Breast epithelium (tissue), 3 donors: ENCODE results near the gene ANXA9.

Experiments used
- POLR2A ChIP-seq: fragments of 450-650 bp; IDR thresholded peaks from one replicate; pipeline ENCODE4 v1.6.1; 2016; ENCODE audit warnings: antibody characterized with exemption, mild to moderate bottlenecking, moderate library complexity
- POLR2AphosphoS5 ChIP-seq, 3 donors: sonication (generic); formaldehyde crosslinking; IDR thresholded peaks; one replicate each; pipeline ENCODE4 v1.6.1; 2017; ENCODE audit warnings: antibody characterized with exemption in 3 of 3
- TF ChIP-seq, protein P1 (sequence below), 3 donors: fragments of 450-650 bp; IDR thresholded peaks; one replicate each; pipeline ENCODE4 v1.5.1; 2016 to 2017; ENCODE audit warnings: antibody characterized with exemption in 3 of 3, mild to moderate bottlenecking in 3 of 3, moderate library complexity in 3 of 3

DNA sequence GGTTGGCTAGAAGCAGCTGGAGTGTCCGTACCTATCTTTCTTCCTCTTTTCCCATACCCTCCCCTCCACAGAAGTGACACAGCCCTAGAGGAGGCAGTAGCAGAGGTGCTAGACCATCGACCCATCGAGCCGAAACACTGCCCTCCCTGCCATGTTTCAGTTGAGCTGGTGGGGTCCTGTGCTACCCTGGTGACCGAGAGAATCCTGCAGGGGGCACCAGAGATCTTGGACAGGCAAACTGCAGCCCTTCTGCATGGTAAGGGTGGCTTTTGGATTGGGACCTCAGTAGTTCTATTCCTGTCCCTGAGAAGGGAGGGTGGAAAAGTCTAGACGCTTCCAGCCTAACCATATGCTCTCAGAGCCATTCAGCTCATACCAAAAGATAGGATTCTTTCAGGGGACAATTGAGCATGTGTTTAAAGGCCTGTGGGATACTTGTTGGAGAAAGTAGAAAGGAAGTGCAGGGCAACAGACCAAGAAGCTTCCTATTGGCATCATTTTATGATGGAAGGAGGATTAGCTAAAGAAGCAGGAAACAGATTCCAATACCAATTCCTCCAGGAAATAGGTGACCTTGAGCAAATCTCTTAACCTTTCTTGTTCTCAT, 42.6 kb downstream of the ANXA9 start:
- TF ChIP-seq, protein P1, sequence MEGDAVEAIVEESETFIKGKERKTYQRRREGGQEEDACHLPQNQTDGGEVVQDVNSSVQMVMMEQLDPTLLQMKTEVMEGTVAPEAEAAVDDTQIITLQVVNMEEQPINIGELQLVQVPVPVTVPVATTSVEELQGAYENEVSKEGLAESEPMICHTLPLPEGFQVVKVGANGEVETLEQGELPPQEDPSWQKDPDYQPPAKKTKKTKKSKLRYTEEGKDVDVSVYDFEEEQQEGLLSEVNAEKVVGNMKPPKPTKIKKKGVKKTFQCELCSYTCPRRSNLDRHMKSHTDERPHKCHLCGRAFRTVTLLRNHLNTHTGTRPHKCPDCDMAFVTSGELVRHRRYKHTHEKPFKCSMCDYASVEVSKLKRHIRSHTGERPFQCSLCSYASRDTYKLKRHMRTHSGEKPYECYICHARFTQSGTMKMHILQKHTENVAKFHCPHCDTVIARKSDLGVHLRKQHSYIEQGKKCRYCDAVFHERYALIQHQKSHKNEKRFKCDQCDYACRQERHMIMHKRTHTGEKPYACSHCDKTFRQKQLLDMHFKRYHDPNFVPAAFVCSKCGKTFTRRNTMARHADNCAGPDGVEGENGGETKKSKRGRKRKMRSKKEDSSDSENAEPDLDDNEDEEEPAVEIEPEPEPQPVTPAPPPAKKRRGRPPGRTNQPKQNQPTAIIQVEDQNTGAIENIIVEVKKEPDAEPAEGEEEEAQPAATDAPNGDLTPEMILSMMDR (IDR thresholded peaks at IDR 0.05) = peak; percentile 63 to 76 (median 67)
- TF ChIP-seq POLR2A (no peak), POLR2AphosphoS5 (IDR thresholded peaks at IDR 0.05) (no peak)
